ENCODE data around the gene INPP4A.

INPP4A gene

DNA sequence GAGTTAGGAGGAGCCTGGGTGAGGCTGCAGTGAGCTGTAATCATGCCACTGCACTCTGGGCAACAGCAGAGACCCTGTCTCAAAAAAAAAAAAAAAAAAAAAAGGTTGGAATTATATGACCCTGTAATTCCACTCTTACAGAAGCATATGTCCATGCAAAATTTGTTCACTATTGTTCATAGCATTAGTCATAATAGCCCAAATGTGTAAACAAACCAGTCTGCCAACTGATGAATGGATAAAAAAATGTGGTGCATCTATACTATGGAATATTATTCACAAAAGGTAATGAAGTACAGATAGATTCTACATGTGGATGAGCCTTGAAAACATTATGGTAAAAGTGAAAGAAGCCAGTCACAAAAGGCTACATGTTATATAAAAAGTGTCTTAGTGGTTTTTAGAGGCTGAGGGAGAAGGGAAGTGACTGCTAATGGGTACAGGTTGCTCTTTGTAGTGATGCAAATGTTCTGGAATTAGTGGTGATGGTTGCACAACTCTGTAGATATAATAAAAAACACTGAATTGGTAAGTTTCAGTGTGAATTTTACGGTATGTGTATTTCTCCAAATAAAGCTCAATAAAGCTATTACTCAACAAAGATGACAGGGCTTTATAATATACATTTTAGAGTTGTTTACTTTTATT lies 154.2 kb downstream of the INPP4A start:
- no peak for DNase-seq

DNA sequence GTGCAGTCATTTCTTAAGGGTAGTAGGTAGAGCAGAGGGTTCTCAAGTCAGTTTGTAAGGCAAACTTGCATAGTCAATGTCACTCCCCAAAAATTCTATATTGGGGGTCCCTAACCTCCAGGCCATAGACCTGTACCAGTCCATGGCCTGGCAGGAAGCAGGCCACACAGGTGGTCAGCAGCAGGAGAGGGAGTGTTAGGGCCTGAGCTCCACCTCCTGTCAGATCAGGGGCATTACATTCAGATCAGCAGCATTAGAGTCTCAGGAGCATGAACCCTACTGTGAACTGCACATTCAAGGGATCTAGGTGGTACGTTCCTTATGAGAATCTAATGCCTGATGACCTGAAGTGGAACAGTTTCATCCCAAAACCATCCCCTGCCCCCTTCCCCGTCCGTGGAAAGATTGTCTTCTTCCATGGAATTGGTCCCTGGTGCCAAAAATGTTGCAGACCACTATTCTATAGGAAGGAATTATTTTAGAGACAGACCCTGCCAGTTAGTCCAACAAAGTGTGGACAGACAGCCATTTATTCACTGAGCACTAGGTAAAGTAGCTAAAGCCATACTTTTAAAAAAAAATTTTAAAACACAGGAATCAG lies 157.0 kb downstream of the INPP4A start:
- DNase-seq, result peak; percentile 20

DNA sequence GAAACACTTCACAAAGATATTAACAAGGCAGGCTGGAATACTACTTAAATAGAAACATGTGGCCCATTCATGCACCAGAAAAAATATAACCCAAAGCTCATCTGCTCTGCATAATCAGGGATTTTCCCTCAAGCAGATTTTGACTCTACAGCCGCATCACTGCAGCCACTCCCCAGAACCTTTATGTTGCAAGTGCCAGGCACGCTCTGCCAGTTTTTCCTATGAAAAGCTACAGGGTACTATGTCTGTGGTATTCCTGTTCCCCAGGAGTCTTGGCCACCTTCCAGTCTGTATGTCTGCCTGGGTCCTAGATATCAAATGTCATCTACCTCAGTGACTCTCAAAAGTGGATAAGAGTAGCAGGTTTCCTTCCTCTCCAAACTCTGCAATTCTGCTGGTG lies 159.9 kb downstream of the INPP4A start:
- DNase-seq, result no peak

DNA sequence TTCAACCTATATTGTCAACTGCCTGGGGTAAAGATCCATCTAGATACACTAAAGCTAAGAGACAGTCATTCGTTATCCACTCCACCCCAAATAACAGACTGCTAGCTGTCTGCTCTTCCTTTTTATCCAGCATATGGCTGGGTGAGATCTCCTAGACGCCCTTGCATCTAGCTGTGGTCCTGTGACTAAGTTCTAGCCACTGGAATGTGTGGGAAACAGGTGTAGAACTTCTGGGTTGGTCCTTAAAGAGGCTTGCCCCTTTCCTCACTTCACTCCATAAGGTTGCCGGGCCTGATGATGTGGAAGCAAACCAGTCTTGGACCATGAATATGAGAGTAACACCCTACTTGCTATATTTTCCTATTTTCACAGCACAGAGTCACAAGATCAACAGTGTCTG lies 160.4 kb downstream of the INPP4A start:
- DNase-seq, result no peak

DNA sequence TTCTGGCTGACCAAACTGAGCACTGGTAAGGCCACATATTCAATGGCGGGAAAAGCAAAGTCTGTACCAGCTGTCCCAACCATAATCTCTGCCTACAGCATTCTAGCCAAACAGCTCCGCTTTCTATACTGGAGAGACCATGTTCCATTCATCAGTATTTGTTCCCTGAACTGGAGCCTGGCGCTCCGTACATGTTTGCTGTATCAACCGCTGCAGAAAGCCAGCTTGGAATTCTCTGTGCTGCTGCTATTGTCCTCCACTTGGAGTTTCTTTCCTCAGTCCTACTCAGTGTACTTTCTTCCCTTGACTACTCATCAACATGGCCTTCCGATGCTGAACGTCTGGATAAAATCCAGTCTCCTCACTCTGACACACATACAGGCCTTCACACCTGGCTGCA lies 161.8 kb downstream of the INPP4A start:
- no peak for DNase-seq

DNA sequence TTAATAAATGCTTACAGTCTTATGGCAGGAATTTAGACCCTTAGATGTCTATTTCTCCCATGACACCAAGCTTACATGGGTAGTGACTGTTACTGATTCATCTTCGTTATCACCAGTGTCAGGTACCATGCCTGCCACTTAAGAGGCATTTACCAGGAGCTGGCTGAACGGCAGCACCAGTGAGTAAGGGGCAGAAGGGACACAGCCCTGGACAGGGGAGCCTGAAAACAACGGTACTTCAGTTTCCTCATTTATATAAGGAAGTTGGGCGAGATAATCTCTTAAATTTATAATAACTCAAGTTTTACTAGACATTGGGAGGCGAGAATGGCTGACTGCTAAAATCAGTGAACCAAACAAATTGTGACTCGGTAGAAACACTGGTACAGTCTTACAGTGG lies 162.4 kb downstream of the INPP4A start:
- DNase-seq, result peak; percentile 15

DNA sequence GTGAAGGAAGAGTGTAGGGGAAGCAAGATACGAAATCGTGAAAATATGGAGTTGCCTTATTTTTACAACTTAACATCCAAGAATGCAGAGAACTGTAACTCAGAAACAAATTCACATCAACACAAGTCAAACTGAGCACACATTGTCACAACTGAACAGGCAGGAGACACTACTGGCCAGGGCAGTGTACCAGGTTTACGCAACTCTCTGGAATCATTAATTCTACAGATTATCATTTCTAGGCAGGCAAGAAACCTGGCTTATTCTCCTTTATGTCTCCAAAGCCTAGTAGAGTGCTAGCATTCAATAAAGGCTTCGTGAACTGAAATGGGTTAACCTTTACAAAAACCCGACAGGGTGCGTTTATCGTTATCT lies 163.1 kb downstream of the INPP4A start:
- DNase-seq, result no peak

DNA sequence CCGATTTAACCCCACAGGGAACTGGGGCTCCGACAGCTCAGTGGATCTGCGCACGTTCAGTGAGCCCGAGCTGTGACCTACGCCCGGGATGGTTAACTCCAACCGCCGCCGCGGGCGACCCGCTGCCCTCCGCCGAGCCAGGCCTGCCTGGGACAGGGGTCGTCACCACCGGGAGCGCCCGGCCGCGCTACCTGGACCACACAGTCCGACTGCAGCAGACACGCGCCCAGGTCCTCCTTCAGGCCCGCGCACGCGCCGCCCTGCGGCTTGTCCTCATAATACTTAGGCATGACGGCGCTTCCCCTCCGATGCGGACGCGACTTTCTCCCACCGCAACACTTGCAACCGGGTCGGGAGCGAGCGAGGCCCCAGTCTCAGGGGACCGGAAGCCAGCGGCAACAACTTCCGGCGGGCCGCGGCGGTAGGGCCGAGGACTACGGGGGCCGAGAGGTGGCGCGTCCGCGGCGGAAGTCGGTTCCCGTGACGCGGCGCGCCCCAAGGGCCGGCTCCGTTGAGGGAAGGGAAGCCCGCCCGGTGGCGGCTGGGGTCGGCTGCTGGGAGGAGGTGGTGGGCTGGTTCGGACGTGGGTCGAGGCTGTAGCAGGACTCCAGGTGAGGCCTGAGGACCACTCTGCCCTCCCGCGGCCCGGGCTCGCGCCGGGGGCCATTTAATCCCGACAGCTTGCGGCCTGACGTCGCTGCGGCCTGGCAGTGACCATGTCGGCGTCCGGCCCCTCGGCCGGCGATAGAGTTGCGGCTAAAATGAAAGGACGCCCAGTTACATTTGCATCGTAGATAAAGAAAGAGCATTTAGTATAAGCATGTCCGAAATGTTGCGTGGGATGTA lies 163.7 kb downstream of the INPP4A start, which contains the start of the genes COA5 and UNC50:
COA5 (minus strand) TSS at position 397 of the 846 bp plus-strand sequence; CDS start at position 290, 107 bp downstream.
UNC50 (plus strand) TSS at position 474 of the 846 bp plus-strand sequence. CDS start 1,171 bp downstream, outside the sequence.
- peak; percentile 88 for DNase-seq

DNA sequence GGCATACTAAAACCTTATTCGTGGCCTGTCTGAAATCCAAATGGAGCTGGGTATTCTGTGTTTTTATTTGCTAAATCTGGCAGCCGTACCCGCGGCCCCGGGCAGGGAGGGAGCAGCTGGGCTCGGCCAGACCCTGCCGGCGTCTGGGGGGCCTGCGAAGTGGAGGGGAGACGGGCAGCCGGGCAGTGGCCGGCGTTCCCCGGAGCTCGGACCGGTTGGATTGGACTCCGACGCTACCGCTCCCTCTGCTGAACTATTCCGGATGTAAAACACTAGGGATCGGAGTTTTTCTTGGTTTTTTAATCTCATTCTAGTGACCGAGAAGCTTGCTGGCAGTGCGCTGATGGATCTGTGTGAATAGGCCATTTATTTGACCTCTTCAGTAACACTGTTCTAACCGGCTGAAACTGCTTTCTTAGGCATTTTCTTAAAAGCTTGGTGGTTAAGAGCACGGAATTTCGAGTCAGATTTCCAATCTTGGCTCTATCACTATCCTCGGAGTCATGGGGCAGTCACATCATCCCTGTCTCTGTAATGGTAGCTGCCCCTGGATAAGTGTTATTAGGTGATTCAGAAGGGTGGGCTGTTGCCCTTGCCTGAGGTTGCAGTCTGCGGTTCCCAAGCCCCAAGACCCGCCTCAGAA lies 164.4 kb downstream of the INPP4A start:
- DNase-seq, result peak; percentile 20

DNA sequence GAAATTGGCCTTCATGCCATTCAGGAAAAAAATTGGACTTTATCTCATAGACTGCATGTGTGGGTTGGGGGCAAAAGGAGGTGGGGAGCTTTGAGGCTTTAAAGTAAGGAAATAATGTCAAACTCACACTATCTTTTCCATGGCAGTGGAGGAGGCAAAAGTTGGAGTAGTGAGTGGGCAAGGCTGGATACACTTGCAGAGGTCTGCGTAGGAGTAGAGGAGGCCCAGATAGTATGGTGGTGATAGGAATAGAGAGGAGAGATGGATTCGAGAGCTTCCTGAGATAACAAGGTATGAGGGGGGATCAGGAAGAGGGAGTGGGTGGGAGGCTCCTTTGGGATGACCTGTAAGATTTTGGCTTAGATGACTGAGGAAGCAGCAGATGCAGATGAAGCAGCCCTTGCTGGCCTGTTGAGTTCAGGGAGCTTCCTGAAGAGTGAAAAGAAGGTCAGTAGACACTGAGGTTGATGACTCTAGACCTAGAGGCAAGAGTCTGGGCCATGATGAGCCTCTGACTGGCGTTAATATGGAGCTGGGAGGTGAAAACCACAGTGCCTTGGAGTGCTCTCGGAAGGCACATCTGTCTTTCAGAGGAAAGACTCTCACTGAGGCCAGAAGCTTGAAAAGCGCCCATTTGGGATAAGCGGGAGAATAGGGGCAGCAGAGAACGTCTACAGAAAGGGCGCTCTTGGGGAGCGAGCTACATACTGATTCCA lies 169.5 kb downstream of the INPP4A start:
- no peak for DNase-seq

DNA sequence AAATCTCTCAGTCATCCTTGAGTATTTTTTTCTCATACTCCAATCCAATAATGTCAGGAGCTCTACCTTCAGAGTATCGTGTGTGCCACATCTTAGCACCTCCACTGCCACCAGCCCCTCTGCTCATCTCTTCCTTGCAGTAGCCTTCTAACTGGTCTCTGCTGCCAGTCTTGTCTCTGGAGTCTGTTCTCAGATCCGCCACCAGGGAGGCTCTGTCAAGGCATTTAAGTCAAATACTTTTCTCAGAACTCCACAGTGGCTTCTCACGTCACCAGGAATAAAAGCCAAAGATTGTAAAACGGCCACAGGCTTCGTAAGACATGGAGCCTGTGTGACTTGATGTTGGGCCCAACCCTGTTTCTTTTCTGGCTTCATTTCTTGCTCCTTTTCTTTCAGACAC lies 170.8 kb downstream of the INPP4A start:
- DNase-seq, result no peak

DNA sequence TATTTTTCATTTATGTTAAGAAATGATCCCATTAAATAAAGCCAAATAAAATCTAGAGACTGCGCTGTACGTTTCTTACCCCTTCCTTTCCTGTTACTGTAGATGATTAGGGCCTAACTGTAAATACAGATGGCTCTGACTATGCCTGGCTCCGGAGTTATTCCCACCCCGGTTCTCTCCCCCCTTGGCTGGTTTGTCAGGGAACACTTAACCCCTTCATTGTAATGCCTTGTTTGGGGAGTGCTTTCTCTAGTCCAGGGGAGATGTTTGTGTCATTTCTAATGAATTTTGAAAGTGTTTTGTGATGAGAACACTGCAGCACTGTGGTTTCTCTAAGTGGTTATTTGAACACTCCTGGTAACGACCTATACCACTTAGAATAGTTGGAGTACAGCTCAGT lies 172.5 kb downstream of the INPP4A start:
- no peak for DNase-seq

DNA sequence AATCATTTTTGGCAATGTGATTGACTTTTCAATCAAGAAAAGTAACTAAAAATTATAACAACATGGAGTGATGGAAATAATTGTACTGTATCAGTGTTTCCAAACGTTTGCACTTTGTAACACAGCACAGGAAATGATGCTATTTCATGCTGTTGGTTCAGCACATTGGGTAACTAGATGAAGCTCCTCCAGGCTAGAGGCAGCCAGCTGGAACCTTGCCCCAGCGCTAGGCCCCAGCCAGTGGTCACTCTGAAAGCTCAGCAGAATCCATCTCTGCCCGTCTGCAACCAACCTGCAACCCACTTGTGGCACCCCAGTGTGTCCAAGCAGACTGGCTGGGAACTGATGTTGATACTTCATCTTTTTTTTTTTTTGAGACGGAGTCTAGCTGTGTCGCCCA lies 179.0 kb downstream of the INPP4A start:
- DNase-seq, result no peak

DNA sequence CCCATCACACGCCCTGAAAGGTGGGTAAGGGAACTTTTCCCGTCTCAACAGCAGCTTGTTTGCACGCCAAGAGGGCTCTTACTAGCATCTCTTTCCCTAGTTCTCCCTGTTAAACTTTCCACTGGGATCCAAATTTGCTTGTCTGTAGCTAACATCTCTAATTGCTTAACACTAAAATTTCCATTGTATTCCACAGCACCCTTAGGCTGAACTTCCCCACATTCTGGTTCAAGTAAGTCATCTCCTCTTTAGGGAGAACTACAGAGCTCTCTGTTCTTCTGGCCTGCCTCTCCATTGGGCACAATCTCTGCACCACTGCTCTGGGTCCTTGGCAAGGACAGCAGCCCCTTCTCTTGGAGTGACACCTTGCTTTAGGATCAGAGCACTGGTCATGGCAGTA lies 187.7 kb downstream of the INPP4A start:
- no peak for DNase-seq

DNA sequence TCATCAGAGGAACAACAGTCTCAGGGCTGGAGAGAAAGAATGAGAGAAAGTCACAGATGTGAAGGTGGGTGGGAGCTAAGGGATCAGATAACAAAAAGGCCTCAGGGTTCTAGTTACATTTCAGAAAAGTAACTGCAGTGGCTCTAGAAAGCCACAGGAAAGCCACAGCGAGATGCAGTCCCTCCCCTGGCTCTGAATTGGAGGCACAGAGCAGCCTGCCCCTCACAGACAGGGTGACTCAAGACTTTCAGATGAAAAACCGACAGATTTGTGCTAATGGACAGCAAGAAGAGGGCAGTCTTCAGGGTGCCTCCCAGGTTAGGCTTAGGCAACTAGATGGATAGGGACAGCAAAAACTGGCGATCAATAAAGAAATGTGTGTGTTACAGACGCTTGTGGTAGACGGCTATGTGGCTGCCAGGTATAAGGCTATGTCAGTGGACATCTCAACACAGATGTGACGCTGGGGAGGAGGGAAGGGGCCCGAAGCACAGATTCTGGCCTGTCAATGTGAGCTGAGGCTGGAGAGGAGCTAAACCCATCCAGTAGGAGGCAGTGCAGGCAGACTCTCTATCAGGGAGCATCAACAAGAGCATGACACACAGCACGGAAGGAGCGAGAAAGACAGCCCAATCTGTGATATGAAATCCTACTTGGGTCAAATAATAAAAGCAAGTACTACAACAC lies 189.9 kb downstream of the INPP4A start:
- peak; percentile 33 for DNase-seq

DNA sequence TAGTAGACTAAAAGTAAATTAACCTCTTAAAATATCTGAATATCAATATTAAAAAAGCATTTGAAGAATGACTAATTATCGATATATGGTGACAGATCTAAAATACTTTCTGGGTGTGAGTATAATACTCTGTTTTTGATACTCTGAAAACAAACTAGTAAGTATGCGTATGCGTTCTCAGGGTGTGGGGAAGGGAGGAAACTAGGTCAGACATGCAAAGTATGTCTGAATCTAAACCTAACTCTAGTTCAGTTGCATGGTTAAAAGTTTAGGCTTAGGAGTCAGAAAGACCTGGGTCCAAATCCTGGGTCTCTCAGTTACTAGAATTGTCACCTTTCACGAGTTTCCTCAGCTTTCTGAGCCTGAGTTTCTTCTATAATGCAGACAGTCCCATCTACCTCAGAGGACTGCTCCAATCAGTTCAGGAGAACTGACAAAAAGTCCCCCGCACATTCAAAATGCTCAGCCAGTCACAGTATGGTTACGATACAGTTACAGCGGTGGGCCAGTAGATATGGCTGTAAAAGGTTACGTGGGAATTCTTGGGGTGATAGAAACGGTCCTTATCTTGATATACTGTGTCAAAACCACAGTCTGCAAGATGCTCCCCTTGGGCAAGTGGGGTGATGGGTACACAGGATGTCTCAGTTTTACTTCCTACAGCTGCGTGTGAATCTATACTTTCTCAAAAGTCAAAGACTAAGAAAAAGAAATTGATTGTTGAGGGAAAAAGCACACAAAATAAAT lies 192.9 kb downstream of the INPP4A start:
- no peak for DNase-seq

DNA sequence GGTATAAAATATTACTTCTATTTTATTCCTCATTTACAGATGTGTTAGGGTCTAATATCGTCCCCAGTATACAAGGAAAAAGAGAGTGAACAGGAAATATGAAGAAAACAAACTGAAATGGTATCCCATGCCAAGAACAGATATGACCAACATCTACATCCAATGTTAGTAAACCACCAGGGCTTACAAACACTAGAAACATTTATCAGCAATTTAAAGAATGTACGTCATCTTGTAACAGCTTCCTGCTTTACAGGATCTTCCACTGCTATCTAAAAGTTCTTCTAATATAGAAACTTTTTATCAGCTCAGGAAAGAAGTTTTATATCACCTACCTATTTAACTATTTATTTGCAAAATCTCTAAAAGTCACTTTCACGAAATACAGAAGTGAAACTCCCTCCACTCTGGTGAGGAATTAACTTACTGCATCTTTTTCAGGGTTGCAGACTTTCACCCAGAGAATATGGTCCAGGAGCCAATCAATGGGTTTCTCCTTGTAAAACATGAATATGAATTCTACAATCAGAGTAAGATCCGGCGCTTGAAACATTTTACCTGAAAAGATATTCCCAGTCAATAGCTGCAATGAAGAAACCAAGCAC lies 198.9 kb downstream of the INPP4A start:
- no peak for DNase-seq

Measured in OCI-M1 (cell line).